Stimulated activated naive B cell treated with anti-CD40 and anti-IgM and Interleukin-4, amounts not matched to agents 10 μg/mL and 1 μg/mL and 100 μg/mL, for 72 hours (primary cell): ENCODE results near the gene LYSMD1.
A peak's percentile ranks its signal among the peaks of the same experiment; 100 is the strongest.
"Not testable (repeated sequence)": the region's sequence is repeated elsewhere in the genome, so short reads cannot be mapped to it uniquely, and the experiment has no call there.

Experiments used
- ATAC-seq, 2 donors: fragments of 150-1000 bp; cut with Tn5 transposase; replicated peaks; 2 replicates each; pipeline ENCODE4 v1.10.0; 2021; ENCODE audit warnings: moderate library complexity in 1 of 2
- DNase-seq: peaks from one replicate; pipeline ENCODE4 v3.0.0; 2021
- H3K27ac Mint-ChIP-seq: one replicate; pipeline ENCODE4 v1.8.0; 2022; ENCODE audit warnings: mild to moderate bottlenecking, mixed read lengths
- H3K27me3 Mint-ChIP-seq, 2 donors: one replicate each; pipeline ENCODE4 v1.8.0; 2022; ENCODE audit warnings: mixed read lengths in 2 of 2
- H3K36me3 Mint-ChIP-seq, 2 donors: one replicate each; pipeline ENCODE4 v1.8.0; 2022; ENCODE audit warnings: mixed read lengths in 2 of 2, mild to moderate bottlenecking in 1 of 2
- H3K4me1 Mint-ChIP-seq, 2 donors: one replicate each; pipeline ENCODE4 v1.8.0; 2022; ENCODE audit warnings: mixed read lengths in 2 of 2, mild to moderate bottlenecking in 1 of 2
- H3K4me3 Mint-ChIP-seq, 2 donors: one replicate each; pipeline ENCODE4 v1.8.0; 2022; ENCODE audit warnings: mild to moderate bottlenecking in 2 of 2, mixed read lengths in 2 of 2, moderate library complexity in 1 of 2
- H3K9me3 Mint-ChIP-seq, 2 donors: one replicate each; pipeline ENCODE4 v1.8.0; 2022; ENCODE audit warnings: mixed read lengths in 2 of 2, mild to moderate bottlenecking in 1 of 2

The LYSMD1 gene

GRCh38 chr1:151165738-151166504, at the start of gene LYSMD1, which contains the start of gene SCNM1:
Gene LYSMD1, minus strand, starts transcription at chr1:151165902. Its CDS starts 644 bp downstream, at chr1:151165258.
Gene SCNM1, plus strand, starts transcription at chr1:151166144. Its CDS starts 9 bp downstream, at chr1:151166153.
- peak within 1 kb of the TSS; percentile 92 to 94 for H3K4me3 Mint-ChIP-seq
- ATAC-seq = peak; percentile 94 to 95
- H3K27ac Mint-ChIP-seq = peak within 1 kb of the TSS; percentile 96

GRCh38 chr1:151213560-151213959, 47.9 kb upstream of the LYSMD1 start:
- Mint-ChIP-seq H3K9me3 (no peaks in the 10 kb centered on the region), H3K27ac (no peak overlapping the region), H3K4me1 (peaks cover 9 to 31% of the 10 kb centered on the region in 2 donors), H3K27me3 (no peaks in the 10 kb centered on the region), H3K4me3 (no peak overlapping the region), H3K36me3 (peaks cover 21 to 42% of the 10 kb centered on the region in 2 donors)
- DNase-seq (no peak), ATAC-seq (no peak)

More at GRCh38 chr1:151165738-151166504, at the start of gene LYSMD1, which contains the start of gene SCNM1:
- no peaks in the 10 kb centered on the region for H3K9me3 Mint-ChIP-seq
- peaks cover 32 to 51% of the 10 kb centered on the region in 2 donors for H3K36me3 Mint-ChIP-seq
- peaks cover 26 to 59% of the 10 kb centered on the region in 2 donors for H3K4me1 Mint-ChIP-seq
- DNase-seq = peak; percentile 97
- no peaks in the 10 kb centered on the region for H3K27me3 Mint-ChIP-seq

- Mint-ChIP-seq H3K27ac (no peak overlapping the region), H3K36me3 (peaks cover 25 to 41% of the 10 kb centered on the region in 2 donors), H3K4me1 (peaks cover 9 to 31% of the 10 kb centered on the region in 2 donors), H3K4me3 (no peak overlapping the region), H3K27me3 (no peaks in the 10 kb centered on the region), H3K9me3 (no peaks in the 10 kb centered on the region)
- DNase-seq (no peak), ATAC-seq (no peak)
These were observed 46.4 kb upstream of the LYSMD1 start for GRCh38 chr1:151211972-151212705.

- Mint-ChIP-seq H3K27ac (no peak overlapping the region), H3K27me3 (no peaks in the 10 kb centered on the region), H3K36me3 (peaks cover 25 to 46% of the 10 kb centered on the region in 2 donors), H3K4me1 (peaks cover 10 to 23% of the 10 kb centered on the region in 2 donors), H3K9me3 (no peaks in the 10 kb centered on the region), H3K4me3 (no peak overlapping the region)
- DNase-seq (no peak), ATAC-seq (no peak)
These were observed 45.1 kb upstream of the LYSMD1 start for GRCh38 chr1:151210830-151211229.

- Mint-ChIP-seq H3K4me1 (peaks cover 4 to 20% of the 10 kb centered on the region in 2 donors), H3K36me3 (peaks cover 24 to 33% of the 10 kb centered on the region in 2 donors)
- H3K27me3 Mint-ChIP-seq, H3K27ac Mint-ChIP-seq, DNase-seq, H3K9me3 Mint-ChIP-seq, ATAC-seq, H3K4me3 Mint-ChIP-seq: not testable (repeated sequence)
These were observed 39.8 kb upstream of the LYSMD1 start for GRCh38 chr1:151205381-151205965.

GRCh38 chr1:151199873-151200581, 34.3 kb upstream of the LYSMD1 start:
- Mint-ChIP-seq H3K4me1 (peaks cover 18 to 44% of the 10 kb centered on the region in 2 donors), H3K4me3 (peak overlapping the region; percentile 96 to 97), H3K9me3 (no peaks in the 10 kb centered on the region), H3K27me3 (no peaks in the 10 kb centered on the region), H3K36me3 (peaks cover 21 to 28% of the 10 kb centered on the region in 2 donors), H3K27ac (peak overlapping the region; percentile 99)
- DNase-seq (no peak), ATAC-seq (no peak)

GRCh38 chr1:151198254-151199127, 32.8 kb upstream of the LYSMD1 start, which contains the start of gene PIP5K1A:
Gene PIP5K1A, plus strand, starts transcription at chr1:151198552. Its CDS starts 445 bp downstream, at chr1:151198997.
- Mint-ChIP-seq H3K4me3 (peak within 1 kb of the TSS; percentile 96 to 97), H3K27me3 (no peaks in the 10 kb centered on the region), H3K4me1 (peaks cover 18 to 40% of the 10 kb centered on the region in 2 donors), H3K27ac (peak within 1 kb of the TSS; percentile 99), H3K9me3 (no peaks in the 10 kb centered on the region), H3K36me3 (peaks cover 21 to 28% of the 10 kb centered on the region in 2 donors)
- ATAC-seq (peak; percentile 88 to 93), DNase-seq (peak; percentile 95)

- H3K27ac Mint-ChIP-seq = peak overlapping the region; percentile 99
- peaks cover 18 to 40% of the 10 kb centered on the region in 2 donors for H3K4me1 Mint-ChIP-seq
- H3K36me3 Mint-ChIP-seq = peaks cover 21 to 28% of the 10 kb centered on the region in 2 donors
- ATAC-seq (no peak), DNase-seq (no peak)
- H3K9me3 Mint-ChIP-seq = no peaks in the 10 kb centered on the region
- peak overlapping the region; percentile 96 to 97 for H3K4me3 Mint-ChIP-seq
- H3K27me3 Mint-ChIP-seq = no peaks in the 10 kb centered on the region
These were observed 32.2 kb upstream of the LYSMD1 start for GRCh38 chr1:151197863-151198253.

GRCh38 chr1:151196292-151196800, 30.6 kb upstream of the LYSMD1 start:
- peak overlapping the region; percentile 63 to 64 for H3K4me3 Mint-ChIP-seq
- H3K4me1 Mint-ChIP-seq = peaks cover 15 to 29% of the 10 kb centered on the region in 2 donors
- DNase-seq (peak; percentile 44), ATAC-seq (peak; percentile 38 to 50)
- peak overlapping the region; percentile 67 for H3K27ac Mint-ChIP-seq
- peaks cover 15 to 20% of the 10 kb centered on the region in 2 donors for H3K36me3 Mint-ChIP-seq
- no peaks in the 10 kb centered on the region for H3K27me3 Mint-ChIP-seq
- H3K9me3 Mint-ChIP-seq = no peaks in the 10 kb centered on the region

- H3K27ac Mint-ChIP-seq = peak overlapping the region; percentile 31
- H3K27me3 Mint-ChIP-seq, H3K9me3 Mint-ChIP-seq, H3K4me3 Mint-ChIP-seq, DNase-seq, ATAC-seq: not testable (repeated sequence)
- H3K36me3 Mint-ChIP-seq = peaks cover 13 to 18% of the 10 kb centered on the region in 2 donors
- peaks cover 17 to 28% of the 10 kb centered on the region in 2 donors for H3K4me1 Mint-ChIP-seq
These were observed 29.3 kb upstream of the LYSMD1 start for GRCh38 chr1:151194894-151195594.

GRCh38 chr1:151193856-151194255, 28.2 kb upstream of the LYSMD1 start:
- H3K4me1 Mint-ChIP-seq = peaks cover 11 to 22% of the 10 kb centered on the region in 2 donors
- no peaks in the 10 kb centered on the region for H3K9me3 Mint-ChIP-seq
- peaks cover 7 to 9% of the 10 kb centered on the region in 2 donors for H3K36me3 Mint-ChIP-seq
- no peak for DNase-seq
- no peak overlapping the region for H3K27ac Mint-ChIP-seq
- no peak overlapping the region for H3K4me3 Mint-ChIP-seq
- peaks cover 0 to 3% of the 10 kb centered on the region in 2 donors for H3K27me3 Mint-ChIP-seq
- no peak for ATAC-seq

GRCh38 chr1:151193304-151193703, 27.6 kb upstream of the LYSMD1 start:
- no peak overlapping the region for H3K4me3 Mint-ChIP-seq
- H3K36me3 Mint-ChIP-seq = peaks cover 2 to 5% of the 10 kb centered on the region in 2 donors
- no peak overlapping the region for H3K27ac Mint-ChIP-seq
- ATAC-seq = no peak
- peaks cover 0 to 3% of the 10 kb centered on the region in 2 donors for H3K27me3 Mint-ChIP-seq
- peaks cover 15 to 27% of the 10 kb centered on the region in 2 donors for H3K4me1 Mint-ChIP-seq
- no peak for DNase-seq
- no peaks in the 10 kb centered on the region for H3K9me3 Mint-ChIP-seq
